Measurements from ENCODE around the gene WDR37.

Gene WDR37

DNA sequence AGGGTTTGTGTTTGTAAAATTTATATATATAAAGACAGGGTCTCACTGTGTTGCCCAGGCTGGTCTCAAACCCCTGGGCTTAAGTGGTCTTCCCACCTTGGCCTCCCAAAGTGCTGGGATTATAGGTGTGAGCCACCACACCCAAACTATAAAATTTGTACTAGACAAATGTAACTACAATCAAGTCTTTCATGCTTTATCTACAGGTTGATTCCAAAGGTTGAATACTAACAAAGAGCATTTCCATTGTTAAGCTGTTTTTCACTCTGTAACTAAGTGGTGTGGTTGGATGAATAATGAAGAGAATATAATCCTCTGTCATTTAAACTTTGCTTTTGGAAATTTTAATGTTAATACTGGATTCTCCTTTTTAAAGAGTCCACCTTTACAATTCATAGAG, 22.5 kb downstream of the WDR37 start:
- no peak for FAIRE-seq

GRCh38 chr10:1083581-1083980, 27.4 kb downstream of the WDR37 start:
- no peak for FAIRE-seq

DNA sequence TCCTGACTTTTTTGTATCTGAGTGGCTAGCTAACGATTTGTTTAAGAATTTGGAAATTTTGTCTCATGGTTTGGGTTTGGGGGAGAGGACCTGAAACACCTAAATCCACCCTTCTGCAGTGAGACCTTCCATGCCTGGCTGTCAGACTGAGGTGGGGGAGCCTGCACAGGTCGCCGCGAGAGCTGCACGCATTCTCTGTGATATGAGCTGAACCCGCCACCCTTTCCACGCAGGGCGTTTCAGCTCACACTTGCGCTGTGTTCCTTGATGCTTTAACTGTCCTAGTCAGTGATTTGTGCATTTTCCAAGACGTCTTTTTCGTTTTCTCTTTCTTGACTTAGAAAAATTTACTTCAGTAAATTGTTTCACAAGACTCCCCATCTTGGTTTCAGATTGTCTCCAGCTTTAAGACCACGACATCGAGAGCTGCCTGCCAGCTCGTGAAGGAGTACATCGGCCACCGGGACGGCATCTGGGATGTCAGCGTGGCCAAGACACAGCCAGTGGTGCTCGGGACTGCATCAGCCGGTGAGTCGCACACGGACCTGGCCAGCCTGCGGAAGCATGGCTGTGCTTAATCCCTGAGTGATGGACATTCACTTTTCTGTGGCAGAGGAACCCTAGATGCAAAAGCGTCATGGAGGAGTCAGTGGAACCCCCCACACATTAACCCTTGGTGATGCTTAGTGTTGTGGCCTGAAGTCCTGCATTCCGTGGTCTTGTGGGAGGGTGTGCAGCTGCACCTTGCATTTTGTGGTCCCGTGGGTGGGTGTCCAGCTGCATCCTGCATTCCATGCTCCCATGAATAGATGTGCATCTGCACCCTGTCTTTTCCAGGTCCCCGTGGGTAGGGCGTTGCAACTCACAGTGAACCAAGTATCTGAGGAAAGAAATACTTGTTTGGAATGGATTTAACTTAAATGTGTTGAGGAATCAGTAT, 28.1 kb downstream of the WDR37 start:
- no peak for FAIRE-seq

- FAIRE-seq, result no peak
Observed at GRCh38 chr10:1085258-1085657, 29.1 kb downstream of the WDR37 start.

DNA sequence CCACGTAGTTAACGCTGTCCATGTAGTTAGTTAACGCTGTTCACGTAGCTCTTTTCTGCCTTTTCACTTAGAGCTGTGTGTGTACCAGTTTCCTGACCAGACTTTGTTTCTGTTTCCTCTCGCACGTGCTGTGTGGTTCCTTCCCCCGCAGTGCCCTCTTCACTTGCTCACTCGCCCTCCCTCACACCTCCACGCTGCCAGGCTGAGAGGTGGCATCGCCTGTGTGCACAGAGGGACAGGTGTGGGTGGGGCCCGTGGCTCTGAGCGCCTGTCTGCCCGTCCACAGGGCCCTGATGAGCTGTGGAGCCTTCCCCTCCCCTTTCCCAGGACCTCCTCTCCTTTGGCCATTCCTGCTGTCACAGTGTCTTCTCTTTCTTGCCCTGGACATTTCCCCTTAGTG, 30.6 kb downstream of the WDR37 start:
- FAIRE-seq, result no peak

GRCh38 chr10:1089017-1089689, 33.0 kb downstream of the WDR37 start:
- no peak for FAIRE-seq

- no peak for FAIRE-seq
Observed at GRCh38 chr10:1090696-1091095, 34.5 kb downstream of the WDR37 start.

GRCh38 chr10:1093696-1094095, 37.5 kb downstream of the WDR37 start:
- FAIRE-seq, result no peak

GRCh38 chr10:1094112-1095057, 38.2 kb downstream of the WDR37 start:
- FAIRE-seq, result no peak

- no peak for FAIRE-seq
Observed at GRCh38 chr10:1095498-1095897, 39.3 kb downstream of the WDR37 start.

- FAIRE-seq, result no peak
Observed at GRCh38 chr10:1096287-1096889, 40.2 kb downstream of the WDR37 start.

GRCh38 chr10:1097436-1097835, 41.3 kb downstream of the WDR37 start:
- FAIRE-seq, result no peak

GRCh38 chr10:1100143-1100542, 44.0 kb downstream of the WDR37 start:
- FAIRE-seq, result no peak

DNA sequence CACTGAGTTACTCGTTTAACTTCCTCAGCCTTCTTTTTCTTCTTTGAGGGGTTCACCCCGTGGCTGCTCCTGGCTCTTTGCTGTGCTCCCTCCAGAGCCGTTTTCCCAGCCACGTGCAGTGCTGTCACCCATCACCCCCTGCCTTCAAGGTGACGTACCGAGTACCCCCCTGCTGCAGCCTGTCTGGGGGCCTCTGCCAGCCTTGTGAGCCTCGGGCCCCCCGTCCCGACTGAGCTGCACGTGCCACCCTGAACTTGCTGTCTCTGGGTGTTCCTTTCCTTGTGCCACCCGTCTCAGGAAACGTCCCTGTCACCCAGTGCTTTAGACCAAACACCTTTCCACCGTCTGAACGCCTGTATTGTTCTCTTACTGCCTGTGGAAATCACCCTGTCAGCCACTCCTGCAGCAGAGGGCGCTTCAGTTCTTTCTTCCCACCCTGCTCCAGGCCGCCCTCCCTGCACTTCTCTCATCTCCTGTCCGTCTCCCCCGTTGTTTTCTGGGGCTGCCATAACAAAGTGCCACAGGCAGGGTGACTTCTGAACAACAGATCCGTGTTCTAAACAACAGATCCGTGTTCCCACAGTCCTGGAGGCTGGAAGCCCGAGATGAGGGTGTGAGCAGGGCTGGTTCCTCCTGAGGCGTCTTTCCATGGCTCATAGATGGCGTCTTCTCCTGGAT, 44.6 kb downstream of the WDR37 start:
- FAIRE-seq, result no peak

DNA sequence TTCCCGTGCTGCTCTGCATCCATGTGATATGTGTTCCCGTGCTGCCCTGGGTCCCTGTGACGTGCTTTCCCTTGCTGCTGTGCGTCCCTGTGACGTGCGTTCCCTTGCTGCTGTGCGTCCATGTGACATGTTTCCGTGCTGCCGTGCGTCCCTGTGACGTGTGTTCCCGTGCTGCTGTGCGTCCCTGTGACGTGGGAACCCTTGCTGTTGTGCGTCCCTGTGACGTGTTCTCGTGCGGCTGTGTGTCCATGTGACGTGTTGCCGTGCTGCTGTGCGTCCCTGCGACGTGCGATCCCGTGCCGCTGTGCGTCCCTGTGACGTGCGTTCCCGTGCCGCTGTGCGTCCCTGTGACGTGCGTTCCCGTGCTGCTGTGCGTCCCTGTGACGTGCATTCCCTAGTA, 45.8 kb downstream of the WDR37 start:
- FAIRE-seq, result no peak

- no peak for FAIRE-seq
Observed at GRCh38 chr10:1102416-1102815, 46.2 kb downstream of the WDR37 start.

- FAIRE-seq, result no peak
Observed at GRCh38 chr10:1102831-1103230, 46.6 kb downstream of the WDR37 start.

DNA sequence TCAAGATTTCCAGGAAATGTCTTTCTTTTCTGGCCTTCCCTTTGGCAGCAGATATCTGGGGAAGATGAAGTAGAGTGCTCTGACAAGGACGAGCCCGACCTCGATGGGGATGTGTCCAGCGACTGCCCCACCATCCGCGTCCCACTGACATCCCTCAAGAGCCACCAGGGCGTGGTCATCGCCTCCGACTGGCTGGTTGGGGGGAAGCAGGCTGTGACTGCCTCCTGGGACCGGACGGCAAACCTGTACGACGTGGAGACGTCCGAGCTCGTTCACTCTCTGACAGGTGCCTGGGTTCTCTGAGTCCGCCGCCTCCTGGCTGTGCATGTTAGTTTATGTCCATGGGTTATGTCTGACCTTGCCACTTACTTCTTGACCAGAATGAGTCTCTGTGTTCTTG, 47.4 kb downstream of the WDR37 start:
- no peak for FAIRE-seq

DNA sequence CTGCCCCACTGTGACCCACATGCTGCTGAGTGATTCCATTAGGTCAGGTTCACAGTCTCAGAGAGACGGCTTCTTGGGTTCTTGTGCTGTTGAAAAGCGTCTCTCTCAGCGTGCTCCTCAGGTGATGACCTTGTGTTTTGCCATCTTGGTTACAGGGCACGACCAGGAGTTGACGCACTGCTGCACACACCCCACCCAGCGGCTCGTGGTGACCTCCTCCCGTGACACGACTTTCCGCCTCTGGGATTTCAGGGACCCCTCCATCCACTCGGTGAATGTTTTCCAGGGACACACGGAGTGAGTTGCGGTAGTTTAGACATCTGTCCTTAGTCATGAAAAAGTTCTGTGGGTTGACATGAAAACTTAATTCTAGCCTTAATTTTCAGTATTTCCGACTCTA, 48.8 kb downstream of the WDR37 start:
- FAIRE-seq, result no peak

GRCh38 chr10:1107004-1107403, 50.8 kb downstream of the WDR37 start:
- no peak for FAIRE-seq

DNA sequence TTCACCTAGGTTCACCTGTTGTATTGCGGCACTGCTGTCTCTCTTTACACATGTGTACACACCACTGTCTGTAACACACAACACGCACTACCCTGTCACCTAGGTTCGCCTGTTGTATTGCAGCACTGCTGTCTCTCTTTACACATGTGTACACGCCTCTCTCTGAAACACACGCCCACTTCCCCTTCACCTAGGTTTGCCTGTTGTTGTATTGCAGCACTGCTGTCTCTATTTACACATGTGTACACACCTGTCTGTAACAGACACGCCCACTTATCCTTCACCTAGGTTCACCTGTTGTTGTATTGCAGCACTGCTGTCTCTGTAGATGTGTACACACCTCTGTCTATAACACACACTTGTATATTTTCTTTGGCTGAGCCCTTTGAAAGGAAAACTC, 51.5 kb downstream of the WDR37 start:
- FAIRE-seq, result no peak

All from A204.1 (cell line).